GM19043 (cell line): ENCODE data around the gene IRF5.
"Not testable (repeated sequence)": the region's sequence is repeated elsewhere in the genome, so short reads cannot be mapped to it uniquely, and the experiment has no call there.

ENCODE experiments used
- ATAC-seq: cut with Tn5 transposase; IDR thresholded peaks from one replicate; pipeline ENCODE4 v1.9.1; 2021; ENCODE audit warnings: low read depth; ENCODE audit not compliant: unreplicated experiment

The IRF5 gene

GRCh38 chr7:128937271-128937646, 468 bp upstream of the IRF5 start:
- no peak for ATAC-seq

- no peak for ATAC-seq
These were observed 882 bp downstream of the IRF5 start for GRCh38 chr7:128938544-128939074.

- ATAC-seq: no peak
These were observed 1.5 kb downstream of the IRF5 start for GRCh38 chr7:128939075-128939860.

- peak; percentile 31 for ATAC-seq
These were observed 2.2 kb downstream of the IRF5 start for GRCh38 chr7:128939861-128940410.

- ATAC-seq: peak; percentile 44
These were observed 3.0 kb downstream of the IRF5 start for GRCh38 chr7:128940494-128941322.

- ATAC-seq: no peak
These were observed 3.7 kb downstream of the IRF5 start for GRCh38 chr7:128941323-128941890.

GRCh38 chr7:128941946-128942526, 4.3 kb downstream of the IRF5 start:
- no peak for ATAC-seq

- not testable (repeated sequence) for ATAC-seq
These were observed 5.5 kb downstream of the IRF5 start for GRCh38 chr7:128943251-128943650.

- ATAC-seq: no peak
These were observed 6.9 kb downstream of the IRF5 start for GRCh38 chr7:128944487-128945236.

- no peak for ATAC-seq
These were observed 8.1 kb downstream of the IRF5 start for GRCh38 chr7:128945668-128946366.

GRCh38 chr7:128946936-128947830, 9.5 kb downstream of the IRF5 start:
- no peak for ATAC-seq

- ATAC-seq: no peak
These were observed 10.1 kb downstream of the IRF5 start for GRCh38 chr7:128947854-128948253.

GRCh38 chr7:128948312-128948973, 10.7 kb downstream of the IRF5 start:
- ATAC-seq: no peak

- ATAC-seq: no peak
These were observed 11.4 kb downstream of the IRF5 start for GRCh38 chr7:128948976-128949760.

GRCh38 chr7:128951296-128951695, 13.6 kb downstream of the IRF5 start:
- no peak for ATAC-seq

GRCh38 chr7:128954150-128954549, 16.4 kb downstream of the IRF5 start:
- peak; percentile 29 for ATAC-seq
